ENCODE data around the gene SLC39A7. TPM values are rescaled to one million over a fixed set of nuclear protein-coding genes. Genes with fewer than 3 reads are reported as not detected.

SLC39A7 gene
- total RNA-seq, 2 donors from 2014 or later: 123 to 163 TPM

- Mint-ChIP-seq H3K4me3 (no peak overlapping the region), H3K36me3 (ENCODE audit: low read depth) (peaks cover 5% of the 10 kb centered on the region), H3K27ac (no peak overlapping the region), H3K27me3 (ENCODE audit: insufficient read depth) (peaks cover 83% of the 10 kb centered on the region), H3K4me1 (peaks cover 12% of the 10 kb centered on the region), H3K9me3 (peaks cover 2% of the 10 kb centered on the region)
- Histone ChIP-seq H3K27ac (ENCODE audit: low read depth, low read length) (no peak overlapping the region), H3K27me3 (ENCODE audit: control insufficient read depth, insufficient read depth, low read length, poor library complexity, severe bottlenecking) (peaks cover 34% of the 10 kb centered on the region), H3K4me3 (ENCODE audit: low read length) (no peak overlapping the region), H3K4me1 (ENCODE audit: control insufficient read depth, insufficient read depth, low read length) (no peaks in the 10 kb centered on the region), H3K9me3 (ENCODE audit: control insufficient read depth, low read length) (no peaks in the 10 kb centered on the region), H3K9ac (ENCODE audit: extremely low read depth, low read length, poor library complexity, severe bottlenecking) (no peak overlapping the region), H3K36me3 (ENCODE audit: control insufficient read depth, insufficient read depth, low read length) (peaks cover 5% of the 10 kb centered on the region)
- no peak for TF ChIP-seq CTCF (conservative IDR thresholded peaks at IDR 0.05)
- DNase-seq: peak; percentile 58
- WGBS, 2 experiments (ENCODE audit: insufficient coverage in 1 of 2, insufficient read length in 1 of 2): 83 to 89% methylated on average over 5 to 9 of the region's 9 CpGs
These were observed 14.8 kb downstream of the SLC39A7 start for GRCh38 chr6:33215271-33216116.

DNA sequence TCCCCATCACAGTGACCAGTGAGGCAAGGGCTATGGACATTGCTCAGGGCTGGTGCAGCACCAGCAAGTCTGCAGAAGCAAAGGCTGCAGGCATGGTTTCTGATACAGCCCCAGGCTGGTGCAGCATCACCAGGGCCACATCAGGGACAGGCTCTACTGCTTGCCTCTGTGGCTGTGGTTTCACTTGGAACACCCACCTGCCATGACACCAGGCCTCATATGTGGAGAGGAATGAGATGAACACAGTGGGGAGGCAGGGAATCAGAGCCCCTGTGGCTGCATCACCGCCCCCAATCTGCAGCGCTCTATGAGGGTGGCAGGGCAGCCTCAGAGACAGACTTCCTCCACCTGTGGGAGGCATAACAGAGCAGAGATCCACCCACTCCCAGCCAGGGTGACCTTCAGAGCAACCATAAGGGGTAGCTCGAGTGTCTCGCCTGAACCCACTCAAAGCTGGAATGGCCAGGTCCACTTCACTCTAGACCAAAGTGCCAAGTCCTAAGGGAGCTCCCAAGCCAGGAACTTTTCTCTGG is 15.5 kb downstream of the SLC39A7 start:
- Histone ChIP-seq H3K27me3 (ENCODE audit: control insufficient read depth, insufficient read depth, low read length, poor library complexity, severe bottlenecking) (peaks cover 34% of the 10 kb centered on the region), H3K9me3 (ENCODE audit: control insufficient read depth, low read length) (no peaks in the 10 kb centered on the region), H3K36me3 (ENCODE audit: control insufficient read depth, insufficient read depth, low read length) (no peaks in the 10 kb centered on the region), H3K9ac (ENCODE audit: extremely low read depth, low read length, poor library complexity, severe bottlenecking) (no peak overlapping the region), H3K4me1 (ENCODE audit: control insufficient read depth, insufficient read depth, low read length) (no peaks in the 10 kb centered on the region), H3K27ac (ENCODE audit: low read depth, low read length) (no peak overlapping the region), H3K4me3 (ENCODE audit: low read length) (no peak overlapping the region)
- 88 to 90% methylated on average over 2 to 4 of the region's 4 CpGs for WGBS, 2 experiments (ENCODE audit: insufficient coverage in 1 of 2, insufficient read length in 1 of 2)
- Mint-ChIP-seq H3K9me3 (peaks cover 2% of the 10 kb centered on the region), H3K36me3 (ENCODE audit: low read depth) (peaks cover 2% of the 10 kb centered on the region), H3K27ac (no peak overlapping the region), H3K4me1 (peaks cover 12% of the 10 kb centered on the region), H3K4me3 (no peak overlapping the region), H3K27me3 (ENCODE audit: insufficient read depth) (peaks cover 88% of the 10 kb centered on the region)
- no peak for TF ChIP-seq CTCF (conservative IDR thresholded peaks at IDR 0.05)
- no peak for DNase-seq

DNA sequence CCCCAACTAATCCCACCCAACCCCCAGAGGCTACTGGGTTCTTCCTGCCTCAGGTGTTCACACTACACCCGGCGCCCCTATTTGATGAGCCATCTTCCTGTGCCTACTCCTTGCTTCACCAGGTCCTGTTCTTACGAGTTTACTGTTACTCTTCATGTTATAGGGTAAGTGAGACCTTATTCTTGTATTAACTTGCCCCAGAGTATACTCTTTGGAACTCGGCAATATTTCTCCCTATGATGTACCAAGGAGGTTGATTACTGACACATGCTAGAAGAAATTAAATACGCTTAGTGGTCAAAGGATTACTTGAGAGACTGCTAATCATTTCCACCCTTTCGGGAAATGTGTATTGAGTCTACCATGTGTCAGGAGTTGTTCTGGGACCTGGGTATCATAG is 16.6 kb downstream of the SLC39A7 start:
- no peak overlapping the region for H3K27ac ChIP-seq (ENCODE audit: low read depth, low read length)
- no peak overlapping the region for H3K4me3 ChIP-seq (ENCODE audit: low read length)
- Mint-ChIP-seq H3K27me3 (ENCODE audit: insufficient read depth) (peaks cover 89% of the 10 kb centered on the region), H3K4me1 (peaks cover 12% of the 10 kb centered on the region), H3K36me3 (ENCODE audit: low read depth) (no peaks in the 10 kb centered on the region), H3K9me3 (peaks cover 2% of the 10 kb centered on the region), H3K4me3 (no peak overlapping the region), H3K27ac (no peak overlapping the region)
- no peak for TF ChIP-seq CTCF (conservative IDR thresholded peaks at IDR 0.05)
- no peak overlapping the region for H3K9ac ChIP-seq (ENCODE audit: extremely low read depth, low read length, poor library complexity, severe bottlenecking)
- H3K36me3 ChIP-seq (ENCODE audit: control insufficient read depth, insufficient read depth, low read length): no peaks in the 10 kb centered on the region
- no peaks in the 10 kb centered on the region for H3K4me1 ChIP-seq (ENCODE audit: control insufficient read depth, insufficient read depth, low read length)
- WGBS, 2 experiments (ENCODE audit: insufficient coverage in 1 of 2, insufficient read length in 1 of 2): 89 to 90% methylated on average over 3 to 6 of the region's 6 CpGs
- DNase-seq: no peak
- H3K9me3 ChIP-seq (ENCODE audit: control insufficient read depth, low read length): no peaks in the 10 kb centered on the region
- peaks cover 32% of the 10 kb centered on the region for H3K27me3 ChIP-seq (ENCODE audit: control insufficient read depth, insufficient read depth, low read length, poor library complexity, severe bottlenecking)

Measured in endodermal cell (in vitro differentiated cells).